Breast epithelium (tissue), 4 donors: ENCODE data around the gene RPAP2. TPM values are rescaled to one million over a fixed set of nuclear protein-coding genes. Genes with fewer than 3 reads are reported as not detected.

ENCODE experiments used
- DNase-seq, 2 donors: peaks; one replicate each; pipeline ENCODE4 v3.0.0-alpha.2; 2019; ENCODE audit warnings: low spot score in 2 of 2
- H3K27ac ChIP-seq, 2 donors: fragments of 200-600 bp; sonication (generic) in 1 of 2; one replicate each; pipeline ENCODE4 v1.5.1; 2016 to 2019; ENCODE audit warnings: mild to moderate bottlenecking in 1 of 2
- H3K27me3 ChIP-seq, 2 donors: fragments of 200-600 bp; sonication (generic) in 1 of 2; one replicate each; pipeline versions ENCODE4 v1.5.1 to v1.6.0; 2017 to 2019; ENCODE audit warnings: control low read depth in 1 of 2, mild to moderate bottlenecking in 1 of 2
- H3K36me3 ChIP-seq: fragments of 200-600 bp; one replicate; pipeline ENCODE4 v1.5.1; 2019
- H3K4me1 ChIP-seq, 2 donors: fragments of 200-600 bp; sonication (generic); one replicate each; pipeline ENCODE4 v1.5.1; 2016 to 2019; ENCODE audit warnings: control low read depth in 1 of 2
- H3K4me3 ChIP-seq, 3 donors: fragments of 200-600 bp; sonication (generic); 1 replicate in 2 of 3; 2 replicates in 1 of 3; pipeline ENCODE4 v1.5.1; 2016 to 2019; ENCODE audit warnings: mild to moderate bottlenecking in 3 of 3, moderate library complexity in 2 of 3
- H3K9me3 ChIP-seq, 2 donors: fragments of 200-600 bp; sonication (generic) in 1 of 2; one replicate each; pipeline ENCODE4 v1.5.1; 2016 to 2019; ENCODE audit warnings: control low read depth in 1 of 2
- CTCF ChIP-seq, 3 donors: fragments of 450-650 bp; IDR thresholded peaks; one replicate each; pipeline ENCODE4 v1.5.1; 2016 to 2017; ENCODE audit warnings: antibody characterized with exemption in 3 of 3, mild to moderate bottlenecking in 3 of 3, moderate library complexity in 3 of 3
- POLR2A ChIP-seq: fragments of 450-650 bp; IDR thresholded peaks from one replicate; pipeline ENCODE4 v1.6.1; 2016; ENCODE audit warnings: antibody characterized with exemption, mild to moderate bottlenecking, moderate library complexity
- POLR2AphosphoS5 ChIP-seq, 3 donors: sonication (generic); formaldehyde crosslinking; IDR thresholded peaks; one replicate each; pipeline ENCODE4 v1.6.1; 2017; ENCODE audit warnings: antibody characterized with exemption in 3 of 3
- intact Hi-C: fragments of 100-400 bp; cut with DNase I; formaldehyde crosslinking; loops from one replicate; pipeline ENCODE4 v1.15.1; 2023; ENCODE audit warnings: low total_unique reads
- total RNA-seq, 3 donors: library from RNA; depleted of rRNA; stranded (reverse); fragments of >200 nt; gene quantifications; one replicate each; pipeline ENCODE4 v1.1.0, GENCODE V29; 2016

Gene RPAP2
- total RNA-seq, 3 donors from 2014 or later = 7.8 to 14.7 (median 12.3) TPM

- Histone ChIP-seq H3K4me3 (no peak overlapping the region), H3K4me1 (no peaks in the 10 kb centered on the region), H3K9me3 (peaks cover 9 to 32% of the 10 kb centered on the region in 2 donors), H3K27ac (no peak overlapping the region), H3K27me3 (no peaks in the 10 kb centered on the region), H3K36me3 (peaks cover 6% of the 10 kb centered on the region)
- TF ChIP-seq POLR2A (no peak), POLR2AphosphoS5 (IDR thresholded peaks at IDR 0.05) (no peak), CTCF (IDR thresholded peaks at IDR 0.05) (no peak)
- no peak for DNase-seq
- intact Hi-C loops = no loop called here
Measured at GRCh38 chr1:92324784-92325183, 25.9 kb downstream of the RPAP2 start.

- H3K4me3 ChIP-seq = no peak overlapping the region
- H3K4me1 ChIP-seq = no peaks in the 10 kb centered on the region
- peaks cover 9 to 32% of the 10 kb centered on the region in 2 donors for H3K9me3 ChIP-seq
- intact Hi-C loops = no loop called here
- H3K27me3 ChIP-seq = no peaks in the 10 kb centered on the region
- H3K27ac ChIP-seq = no peak overlapping the region
- DNase-seq = no peak
- TF ChIP-seq POLR2AphosphoS5 (IDR thresholded peaks at IDR 0.05) (no peak), CTCF (IDR thresholded peaks at IDR 0.05) (no peak), POLR2A (no peak)
- H3K36me3 ChIP-seq = peaks cover 6% of the 10 kb centered on the region
Measured at GRCh38 chr1:92326681-92327080, 27.8 kb downstream of the RPAP2 start.

GRCh38 chr1:92327794-92328193 is 28.9 kb downstream of the RPAP2 start:
- Histone ChIP-seq H3K9me3 (peaks cover 9 to 32% of the 10 kb centered on the region in 2 donors), H3K27me3 (no peaks in the 10 kb centered on the region), H3K27ac (no peak overlapping the region), H3K4me1 (no peaks in the 10 kb centered on the region), H3K36me3 (peaks cover 6% of the 10 kb centered on the region), H3K4me3 (no peak overlapping the region)
- no peak for DNase-seq
- TF ChIP-seq POLR2AphosphoS5 (IDR thresholded peaks at IDR 0.05) = no peak
- no peak for TF ChIP-seq CTCF (IDR thresholded peaks at IDR 0.05)
- TF ChIP-seq POLR2A = no peak
- intact Hi-C loops = no loop called here

- no peaks in the 10 kb centered on the region for H3K27me3 ChIP-seq
- intact Hi-C loops = no loop called here
- peaks cover 6% of the 10 kb centered on the region for H3K36me3 ChIP-seq
- TF ChIP-seq POLR2AphosphoS5 (IDR thresholded peaks at IDR 0.05) (no peak), POLR2A (no peak), CTCF (IDR thresholded peaks at IDR 0.05) (no peak)
- peaks cover 9 to 32% of the 10 kb centered on the region in 2 donors for H3K9me3 ChIP-seq
- H3K4me1 ChIP-seq = no peaks in the 10 kb centered on the region
- no peak overlapping the region for H3K4me3 ChIP-seq
- no peak overlapping the region for H3K27ac ChIP-seq
- DNase-seq = no peak
Measured at GRCh38 chr1:92329347-92330129, 30.7 kb downstream of the RPAP2 start.

- H3K27me3 ChIP-seq = no peaks in the 10 kb centered on the region
- no peak overlapping the region for H3K4me3 ChIP-seq
- H3K27ac ChIP-seq = no peak overlapping the region
- TF ChIP-seq POLR2AphosphoS5 (IDR thresholded peaks at IDR 0.05) (no peak), CTCF (IDR thresholded peaks at IDR 0.05) (no peak), POLR2A (no peak)
- peaks cover 11% of the 10 kb centered on the region for H3K36me3 ChIP-seq
- intact Hi-C loops = no loop called here
- peaks cover 0 to 1% of the 10 kb centered on the region in 2 donors for H3K9me3 ChIP-seq
- H3K4me1 ChIP-seq = no peaks in the 10 kb centered on the region
- no peak for DNase-seq
Measured at GRCh38 chr1:92333668-92334067, 34.8 kb downstream of the RPAP2 start.
